SH-SY5Y (cell line): ENCODE data around the gene SLIT1.

Source experiments
- GATA2 ChIP-seq: IDR thresholded peaks from 2 replicates; pipeline ENCODE4 v1.6.1; 2011; ENCODE audit warnings: mild to moderate bottlenecking, low read depth, low read length
- GATA3 ChIP-seq: IDR thresholded peaks from 2 replicates; pipeline ENCODE4 v1.6.1; 2011; ENCODE audit warnings: low read depth, mild to moderate bottlenecking, low read length, moderate library complexity

- TF ChIP-seq GATA2 (no peak), GATA3 (no peak)
Observed at GRCh38 chr10:97034958-97035769, 150.6 kb downstream of the SLIT1 start.
